NCI-H446 (cell line): ENCODE results near the gene GPR143.

ENCODE experiments used
- DNase-seq, 2 experiments: peaks; one replicate each; lab custom pipeline; 2025; lab: John Stamatoyannopoulos, UW

The GPR143 gene

DNA sequence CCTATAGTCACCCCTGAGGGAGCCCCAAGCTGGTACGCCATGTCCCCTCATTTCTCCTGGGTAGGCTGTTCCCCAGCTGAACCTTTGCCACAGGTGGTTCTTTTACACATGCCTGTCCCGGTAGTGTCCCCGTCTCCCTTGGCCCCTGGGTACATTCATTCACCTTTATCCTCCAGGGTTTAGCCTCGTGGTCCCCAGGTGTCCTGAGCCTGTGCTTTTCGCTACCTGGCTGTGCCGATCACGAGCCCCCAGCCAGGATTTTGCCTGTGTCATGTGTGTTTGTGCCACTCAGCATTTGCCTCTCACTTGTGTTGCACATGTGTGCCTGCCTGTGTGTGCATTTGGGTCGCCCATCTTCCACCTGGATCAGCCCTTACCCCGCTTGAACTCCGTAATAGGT is 57.6 kb downstream of the GPR143 start:
- DNase-seq: no peak

DNA sequence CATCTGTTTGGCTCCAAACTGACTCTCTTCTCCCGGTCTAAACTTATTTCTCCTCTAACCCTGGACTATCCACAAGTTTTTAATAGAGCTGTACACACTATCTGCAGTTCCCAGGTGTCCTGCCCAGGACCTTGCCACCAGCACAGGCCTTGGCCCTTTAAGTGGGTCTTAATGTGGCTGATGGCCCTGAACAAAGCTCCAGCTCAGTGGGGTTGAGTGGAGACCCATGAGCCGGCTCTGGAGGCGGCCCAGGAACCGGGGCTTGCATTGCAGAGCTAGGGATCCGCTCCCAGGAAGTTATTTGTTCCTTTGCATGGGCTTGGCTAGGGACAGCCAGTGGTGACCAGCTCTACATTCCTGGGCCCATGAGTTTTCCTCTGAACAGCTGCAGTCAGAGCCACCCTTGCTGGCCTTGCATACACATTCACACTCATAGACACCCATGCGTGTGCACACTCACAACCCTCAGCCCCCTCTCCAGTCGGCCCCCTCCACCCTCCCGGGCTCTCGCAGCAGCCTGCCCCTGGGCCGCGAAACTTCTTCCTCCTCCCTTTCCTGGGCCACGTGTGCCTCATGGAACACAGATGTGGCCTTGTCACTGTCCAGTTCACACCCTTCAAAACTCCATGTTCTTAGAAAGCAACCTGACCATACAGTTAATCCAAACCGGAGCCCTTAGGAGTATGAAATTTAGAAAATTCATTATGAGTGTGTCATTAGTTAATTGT is 58.2 kb downstream of the GPR143 start:
- no peak for DNase-seq

DNA sequence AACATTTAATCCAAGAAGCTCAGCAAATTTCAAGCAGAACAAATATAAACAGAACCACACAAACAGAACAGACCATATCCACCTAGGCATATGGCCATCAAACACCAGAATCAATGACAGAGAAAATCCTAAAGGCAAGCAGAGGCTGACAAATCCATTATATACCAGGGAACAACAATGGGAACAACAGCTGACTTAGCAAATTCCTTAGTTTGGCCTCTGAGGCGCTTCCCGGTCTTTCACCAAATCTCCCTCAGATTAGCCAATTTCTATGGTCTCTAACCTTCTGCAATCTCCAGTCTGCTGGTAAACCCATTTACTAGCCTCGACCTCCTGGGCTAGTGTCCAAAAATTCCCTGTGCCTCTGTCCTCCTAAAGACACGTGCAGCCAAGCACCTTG is 59.2 kb downstream of the GPR143 start:
- no peak for DNase-seq

DNA sequence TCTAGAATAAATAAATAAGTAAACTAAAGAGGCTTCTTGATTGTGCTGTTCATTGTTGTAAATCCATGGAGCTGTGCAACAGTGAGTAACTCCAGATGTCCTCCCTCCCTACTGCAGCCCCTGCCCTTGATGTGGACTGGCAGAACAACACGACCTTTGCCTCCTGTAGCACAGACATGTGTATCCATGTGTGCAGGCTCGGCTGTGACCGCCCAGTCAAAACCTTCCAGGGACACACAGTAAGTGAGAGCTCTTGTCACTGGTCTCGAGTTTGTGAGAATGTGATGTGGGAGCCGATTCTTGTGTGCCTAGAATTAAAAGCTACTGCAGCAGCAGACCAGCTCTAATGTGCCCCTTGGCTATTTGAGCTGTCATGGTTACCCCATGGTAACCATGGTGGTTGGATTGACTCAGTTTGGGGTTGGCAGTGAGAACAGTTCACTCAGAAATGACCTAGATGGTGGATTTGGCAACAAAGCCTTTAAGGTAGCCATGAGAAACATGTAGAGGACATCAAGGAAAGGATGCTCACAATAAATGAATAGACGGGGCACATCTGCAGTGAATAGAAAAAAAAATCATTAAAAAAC is 60.7 kb downstream of the GPR143 start:
- no peak for DNase-seq

DNA sequence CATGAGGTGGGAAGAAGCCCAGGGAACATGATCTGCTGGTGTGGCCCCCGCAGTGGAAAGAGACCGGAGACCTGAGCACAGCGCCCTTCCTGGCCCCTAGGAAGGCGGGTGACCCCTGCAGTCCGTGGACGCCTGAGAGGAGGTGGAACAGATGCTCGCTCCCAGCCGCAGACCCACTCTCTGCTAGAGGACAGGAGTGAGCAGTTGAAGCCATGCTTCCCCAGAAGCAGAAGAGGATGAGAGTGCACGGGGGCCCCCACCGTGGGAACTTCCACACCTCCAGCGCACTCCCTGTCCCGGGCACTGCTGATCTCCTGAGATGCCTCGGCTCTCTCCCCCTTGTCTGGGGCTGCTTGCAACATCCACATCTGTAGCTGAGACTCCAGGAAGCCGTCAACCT is 62.2 kb downstream of the GPR143 start:
- no peak for DNase-seq

DNA sequence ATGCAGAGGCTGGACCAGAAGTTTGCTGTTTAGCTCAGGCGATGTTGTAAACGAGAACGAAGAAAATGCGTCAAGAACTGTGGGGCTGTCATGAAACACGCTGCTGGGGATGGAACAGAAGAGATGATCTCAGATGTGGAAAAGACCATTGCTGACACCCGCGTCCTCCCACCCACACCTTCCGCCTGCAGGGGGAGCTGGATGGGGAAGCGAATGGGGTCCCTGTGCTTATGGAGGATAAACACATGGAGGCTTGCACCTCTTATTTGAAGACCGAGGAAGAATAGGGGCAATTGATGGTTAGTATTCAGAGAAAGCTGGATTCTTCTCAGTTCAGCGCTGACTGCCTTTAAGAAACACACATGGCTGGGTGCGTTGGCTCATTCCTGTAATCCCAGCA is 63.9 kb downstream of the GPR143 start:
- DNase-seq: no peak

DNA sequence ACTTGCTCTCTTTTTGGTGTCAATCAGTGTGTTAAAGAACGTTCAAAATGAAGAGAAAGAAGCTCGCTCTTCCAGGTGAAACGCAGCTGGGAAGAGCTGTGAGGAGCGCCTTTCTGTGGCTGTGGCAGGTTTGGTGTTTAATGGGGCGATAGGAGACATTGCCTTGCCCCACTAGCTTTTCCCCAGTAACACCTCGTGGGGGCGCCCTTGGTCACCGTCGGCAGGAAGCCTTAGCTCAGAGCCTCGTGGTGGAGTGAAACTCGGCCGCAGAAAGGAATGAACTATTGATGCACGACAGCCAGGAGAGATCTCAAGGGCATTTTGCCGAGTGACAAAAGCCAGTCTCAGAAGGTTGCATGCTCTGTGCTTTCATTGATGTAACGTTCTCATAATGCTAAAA is 65.1 kb downstream of the GPR143 start:
- no peak for DNase-seq

DNA sequence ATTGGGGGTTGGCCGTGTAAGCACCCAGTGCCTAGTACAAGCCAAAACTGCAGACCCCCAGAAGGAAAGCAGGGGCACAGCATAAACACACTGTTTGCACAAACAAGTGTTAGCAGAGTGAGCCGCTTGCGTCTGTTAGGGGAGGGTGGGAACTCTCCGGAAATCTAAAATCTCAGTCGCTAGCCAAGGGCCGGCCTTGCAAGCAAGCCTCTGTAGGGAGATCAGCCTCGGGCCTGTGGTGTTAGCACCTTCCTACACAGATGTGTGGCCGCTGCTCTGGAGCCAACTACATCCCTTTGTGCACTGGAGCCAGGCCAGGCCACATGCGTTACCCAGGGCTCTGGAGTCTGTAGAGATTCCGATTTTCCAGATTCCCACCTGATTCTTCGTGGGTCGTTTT is 67.1 kb downstream of the GPR143 start:
- DNase-seq: no peak

DNA sequence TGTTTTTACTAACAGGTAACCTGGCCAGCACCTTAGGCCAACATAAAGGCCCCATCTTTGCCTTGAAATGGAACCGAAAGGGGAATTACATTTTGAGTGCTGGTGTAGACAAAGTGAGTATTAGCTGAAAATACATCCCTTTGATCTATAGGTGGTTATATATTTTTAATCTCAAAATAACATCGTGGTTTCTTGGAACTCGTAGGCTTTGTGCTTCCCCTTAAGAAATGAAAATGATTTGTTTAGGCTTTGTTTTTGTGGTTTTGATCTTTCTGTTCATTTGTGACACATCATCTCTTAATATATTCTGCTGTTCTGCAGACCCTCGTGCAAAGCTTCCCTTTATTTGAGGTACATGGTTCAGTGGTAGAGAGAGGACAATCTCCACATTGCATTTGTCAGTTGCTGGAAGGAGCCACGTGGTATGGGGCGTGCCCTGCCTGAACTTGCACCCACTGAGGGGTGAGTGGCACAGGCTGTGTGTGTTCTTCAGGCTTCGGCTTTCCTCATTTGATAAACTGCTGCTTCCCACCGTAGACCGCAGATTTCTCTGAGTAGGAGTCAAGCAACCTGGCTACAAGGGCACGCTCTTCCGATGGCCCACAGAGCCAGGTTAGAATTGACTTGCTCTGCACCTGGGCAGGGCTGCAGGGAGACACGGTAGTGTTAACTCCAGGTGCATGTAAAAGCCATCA is 72.2 kb downstream of the GPR143 start:
- no peak for DNase-seq

DNA sequence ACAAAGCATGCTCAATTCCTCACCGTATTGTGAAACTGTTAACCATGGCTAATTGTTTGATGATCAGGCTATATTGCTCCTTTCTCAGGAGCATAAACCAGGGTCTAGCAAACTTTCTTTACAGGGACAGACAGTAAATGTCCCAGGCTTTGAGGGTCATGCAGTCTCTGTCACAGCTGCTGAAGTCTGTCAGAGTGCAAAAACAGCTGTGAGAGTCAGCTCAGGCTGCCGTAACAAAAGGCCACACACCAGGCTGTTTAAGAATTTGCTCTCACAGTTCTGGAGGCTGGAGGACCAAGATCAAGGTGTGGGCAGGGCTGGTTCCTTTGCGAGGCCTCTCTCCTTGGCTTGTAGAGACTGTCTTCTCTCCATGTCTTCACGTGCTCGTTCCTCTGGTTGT is 75.6 kb downstream of the GPR143 start:
- DNase-seq: no peak

DNA sequence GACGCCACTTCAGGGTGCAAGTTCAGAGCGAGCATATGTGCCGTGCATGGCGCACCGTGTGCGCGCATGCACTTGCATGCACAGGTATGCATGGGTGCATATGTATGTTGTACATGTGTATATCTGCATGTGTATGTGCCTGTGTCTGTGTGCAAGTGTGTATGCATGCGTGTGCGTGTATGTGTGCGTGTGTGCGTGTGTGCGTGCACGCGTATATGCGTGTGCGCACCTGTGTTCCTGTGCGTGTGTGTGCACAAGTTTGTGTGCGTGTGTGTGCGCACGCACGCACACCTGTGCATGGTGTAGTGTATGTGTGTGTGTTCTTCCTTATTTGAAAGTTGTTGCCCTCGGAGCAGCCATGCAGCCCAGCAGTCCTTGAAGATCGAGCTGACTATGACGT is 76.8 kb downstream of the GPR143 start:
- DNase-seq: no peak

DNA sequence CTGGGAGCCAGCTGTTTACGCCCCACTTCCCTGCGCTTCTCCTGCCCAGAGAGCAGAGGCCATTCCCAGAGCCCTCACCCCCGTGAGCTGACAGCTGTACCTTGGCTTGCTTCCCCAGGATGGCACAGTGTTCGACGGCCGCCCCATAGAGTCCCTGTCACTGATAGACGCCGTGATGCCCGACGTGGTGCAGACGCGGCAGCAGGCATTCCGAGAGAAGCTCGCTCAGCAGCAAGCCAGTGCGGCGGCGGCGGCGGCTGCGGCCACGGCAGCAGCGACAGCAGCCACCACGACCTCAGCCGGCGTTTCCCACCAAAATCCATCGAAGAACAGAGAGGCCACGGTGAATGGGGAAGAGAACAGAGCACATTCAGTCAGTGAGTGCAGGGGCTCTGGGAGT is 77.7 kb downstream of the GPR143 start:
- no peak for DNase-seq

DNA sequence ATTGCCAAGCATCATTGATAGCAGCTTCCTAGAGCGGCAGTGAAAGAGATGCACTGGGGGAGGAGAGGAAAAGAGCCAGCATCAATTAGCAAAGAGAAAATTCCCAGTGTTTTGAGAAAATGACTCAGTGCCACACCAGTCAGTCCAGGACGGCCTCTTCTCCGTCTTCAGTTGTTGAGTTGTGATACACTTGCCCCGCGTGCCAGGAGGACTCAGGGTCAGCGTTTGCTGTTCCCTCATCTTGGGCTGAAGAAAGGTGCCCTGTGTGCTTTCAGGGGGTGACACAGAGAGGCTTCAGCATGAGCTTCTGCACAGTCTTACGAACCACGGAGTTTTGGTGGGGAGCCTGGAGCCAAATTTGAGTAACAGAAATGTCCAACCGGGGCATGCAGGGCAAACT is 82.3 kb downstream of the GPR143 start:
- no peak for DNase-seq

DNA sequence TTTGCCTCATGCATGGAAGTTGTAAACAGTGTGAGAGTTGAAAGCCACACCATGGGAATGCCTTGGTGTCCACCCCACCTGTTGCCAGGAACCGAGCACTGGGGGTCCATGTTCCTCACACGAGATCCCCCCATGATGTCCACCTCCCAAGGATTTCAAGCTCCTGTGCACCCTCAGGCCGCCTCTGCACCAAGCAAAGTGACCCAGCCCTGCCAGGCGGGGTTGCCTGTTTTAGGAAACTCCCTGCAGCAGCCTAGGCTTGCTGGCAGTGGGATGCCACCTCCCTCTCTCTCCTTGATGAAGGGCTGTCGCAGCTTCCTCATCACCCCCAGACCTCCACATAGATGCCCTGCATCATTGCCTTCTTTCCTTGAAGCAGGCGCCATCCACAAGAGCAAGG is 82.8 kb downstream of the GPR143 start:
- no peak for DNase-seq

DNA sequence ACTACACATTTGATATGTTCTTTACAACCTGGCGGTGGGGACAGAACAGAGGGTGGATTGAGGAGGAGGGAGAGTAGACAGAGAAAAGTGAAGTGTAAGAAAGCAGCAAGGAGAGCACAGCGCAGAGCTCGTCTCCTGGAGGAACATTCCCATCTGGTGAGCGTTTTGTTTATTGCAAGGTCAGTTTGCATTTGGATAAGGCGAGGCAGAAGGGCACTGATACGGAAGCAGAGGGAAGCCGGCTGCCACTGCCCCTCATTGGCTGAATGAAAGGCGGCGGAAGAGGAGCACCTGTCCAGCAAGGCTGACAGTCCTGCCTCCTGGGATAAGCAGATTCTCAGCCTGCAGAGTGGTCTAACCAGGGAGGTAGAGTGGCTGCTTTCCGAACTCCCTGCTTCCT is 83.2 kb downstream of the GPR143 start:
- DNase-seq: no peak

DNA sequence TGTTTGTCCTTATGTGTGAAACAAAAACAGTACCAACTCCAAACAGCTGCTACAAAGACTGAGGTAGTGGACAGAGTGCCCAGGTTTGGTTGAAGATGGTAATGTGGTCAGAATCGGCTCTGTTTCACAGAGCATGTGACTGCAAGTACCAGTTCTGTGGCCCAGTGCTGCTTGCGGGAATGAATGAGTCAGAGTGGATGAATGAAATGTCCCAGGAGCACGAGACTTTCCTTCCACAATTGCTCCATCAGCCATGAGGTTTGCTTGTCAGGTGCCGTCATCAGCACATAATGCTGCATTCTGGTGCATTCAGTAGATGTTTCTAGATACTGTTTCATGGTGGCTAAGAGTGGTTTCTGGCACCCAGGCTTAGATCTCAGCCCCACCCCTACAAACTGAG is 84.2 kb downstream of the GPR143 start:
- no peak for DNase-seq

DNA sequence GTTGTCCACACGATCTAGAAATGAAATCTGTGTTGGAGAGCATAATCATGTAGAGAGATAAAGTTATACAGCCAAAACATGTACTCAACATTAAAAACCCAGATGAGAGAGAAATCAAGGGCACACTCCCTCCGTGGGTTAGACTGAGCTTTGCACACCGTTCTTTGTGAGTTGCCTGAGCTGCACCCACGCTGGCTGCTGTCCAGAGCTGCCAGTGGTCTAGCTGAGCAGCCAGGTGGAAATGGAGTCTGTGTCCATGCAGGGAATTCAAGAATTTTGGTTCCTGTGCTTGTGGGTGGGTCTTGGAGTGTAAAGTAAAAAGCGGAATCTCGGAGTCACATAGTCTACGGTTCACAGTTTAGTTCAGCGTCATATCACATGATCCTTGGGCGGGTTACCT is 84.6 kb downstream of the GPR143 start:
- DNase-seq: no peak

DNA sequence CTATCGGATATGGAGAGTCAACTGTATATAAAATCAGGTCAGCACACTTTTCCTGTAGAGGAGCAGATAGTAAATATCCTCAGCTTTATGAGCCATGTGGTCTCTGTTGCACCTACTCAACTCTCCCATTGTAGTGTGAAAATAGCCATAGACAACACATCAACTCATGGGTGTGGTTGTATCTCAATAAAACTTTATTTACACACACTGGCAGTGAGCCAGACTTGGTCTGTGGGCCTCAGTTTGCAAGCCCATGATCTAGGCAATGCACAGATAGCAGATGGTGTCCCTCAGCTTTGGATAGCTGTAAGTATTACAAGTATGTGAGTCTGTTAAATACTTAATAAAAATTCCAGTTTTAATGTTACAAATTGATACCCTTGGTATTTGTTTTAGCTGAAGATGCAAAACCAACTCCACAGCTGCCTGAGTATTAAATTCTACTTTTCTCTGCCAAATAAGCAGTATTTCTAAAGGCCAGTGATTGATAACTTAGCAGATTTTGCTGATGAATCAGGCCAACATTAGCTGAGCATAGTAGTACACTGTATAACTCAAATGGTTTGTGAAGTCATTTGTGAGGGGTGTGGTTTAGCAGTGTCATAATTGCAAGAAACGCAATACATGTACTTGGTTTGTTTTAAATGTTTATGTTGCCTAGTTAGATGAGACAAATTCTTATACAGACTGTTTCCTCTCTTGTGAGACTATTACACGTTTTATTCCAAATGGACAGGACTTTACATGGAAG is 87.3 kb downstream of the GPR143 start:
- no peak for DNase-seq

DNA sequence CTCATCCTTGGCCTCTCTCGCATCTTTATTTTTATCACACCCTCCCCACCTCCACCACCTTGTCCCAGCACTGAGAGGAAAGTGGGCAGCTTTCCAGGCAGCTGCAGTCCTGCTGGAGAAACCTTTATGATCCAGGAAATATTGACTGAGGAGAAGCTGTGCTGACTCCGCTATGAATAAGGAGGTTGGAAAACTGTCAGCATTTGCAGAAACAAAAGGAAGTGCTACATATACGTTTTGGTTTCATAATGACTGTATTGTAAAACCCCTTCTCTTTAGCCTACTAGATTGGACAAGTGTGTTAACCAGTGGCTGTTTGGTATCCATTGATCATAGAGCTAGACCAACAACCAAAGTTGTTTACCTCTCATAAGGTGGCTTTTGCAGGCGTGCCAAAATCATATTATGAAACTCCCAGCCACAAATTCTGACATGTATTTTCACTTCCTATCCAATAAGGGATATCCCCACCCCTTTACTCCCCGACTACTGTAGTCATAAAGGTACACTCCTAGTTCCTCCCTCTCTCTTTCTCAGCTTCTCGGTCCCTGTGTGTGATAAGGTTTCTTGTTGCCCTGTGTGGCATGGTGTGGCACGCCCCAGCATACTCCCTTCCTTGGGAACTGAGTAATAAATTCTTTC is 88.4 kb downstream of the GPR143 start:
- no peak for DNase-seq

DNA sequence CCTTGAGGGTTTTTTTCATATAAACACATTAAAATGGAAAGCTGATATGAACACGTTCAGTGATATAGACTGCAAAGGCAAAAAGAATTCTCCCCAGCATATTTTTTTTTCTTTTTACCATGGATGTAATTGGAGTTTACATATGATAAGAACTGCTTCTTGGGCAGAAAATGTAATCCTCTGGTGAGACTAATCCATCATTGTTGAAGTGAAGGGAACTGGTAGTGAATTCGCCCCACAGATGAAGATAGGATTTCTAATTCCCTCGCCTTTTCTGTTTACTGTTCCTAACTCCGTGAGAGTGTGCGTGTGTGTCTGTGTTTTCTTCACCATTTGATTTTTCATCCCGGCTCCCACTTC is 88.9 kb downstream of the GPR143 start:
- no peak for DNase-seq

DNA sequence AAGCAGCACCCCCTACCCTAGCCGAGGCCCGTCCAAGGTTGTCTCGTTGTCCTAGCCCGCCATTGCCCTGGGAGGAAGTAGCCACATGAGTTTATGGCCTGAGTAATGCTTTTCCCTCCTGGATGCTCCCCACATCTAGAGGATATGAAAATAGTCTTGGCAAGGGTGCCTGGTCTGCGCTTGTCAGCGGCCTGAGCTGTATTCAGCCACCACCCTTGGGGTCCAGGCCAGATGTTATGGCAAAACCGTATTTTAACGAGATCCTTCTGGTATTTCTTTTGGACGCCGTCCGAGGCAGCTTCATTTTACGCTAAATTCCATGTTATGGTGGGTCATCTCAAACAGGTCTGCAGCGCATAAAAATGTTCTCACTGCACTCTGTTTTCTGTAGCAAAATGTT is 89.3 kb downstream of the GPR143 start:
- DNase-seq: no peak
